Measurements from ENCODE around the gene ELAVL3. TPM values are rescaled to one million over a fixed set of nuclear protein-coding genes. Genes with fewer than 3 reads are reported as not detected.

Gene ELAVL3
- total RNA-seq, 1 donor from 2014 or later = not detected

GRCh38 chr19:11486661-11487503, 6.0 kb upstream of the ELAVL3 start:
- Histone ChIP-seq H3K27ac (no peak overlapping the region), H3K4me3 (no peak overlapping the region), H3K4me1 (peaks cover 3 to 9% of the 10 kb centered on the region in 2 donors), H3K36me3 (peaks cover 32 to 39% of the 10 kb centered on the region in 2 donors), H3K9me3 (no peaks in the 10 kb centered on the region), H3K27me3 (no peaks in the 10 kb centered on the region)
- no peak for DNase-seq (ENCODE audit: low spot score in 2 of 2)
- TF ChIP-seq CTCF (IDR thresholded peaks at IDR 0.05) = no peak
- intact Hi-C loops (cut with DNase I) = no loop called here

GRCh38 chr19:11485245-11485837, 4.5 kb upstream of the ELAVL3 start:
- H3K36me3 ChIP-seq = peaks cover 28 to 31% of the 10 kb centered on the region in 2 donors
- intact Hi-C loops (cut with DNase I) = no loop called here
- no peaks in the 10 kb centered on the region for H3K9me3 ChIP-seq
- no peak for DNase-seq (ENCODE audit: low spot score in 2 of 2)
- peaks cover 3 to 9% of the 10 kb centered on the region in 2 donors for H3K4me1 ChIP-seq
- H3K27ac ChIP-seq = no peak overlapping the region
- H3K27me3 ChIP-seq = peaks cover 11% of the 10 kb centered on the region
- no peak overlapping the region for H3K4me3 ChIP-seq
- TF ChIP-seq CTCF (IDR thresholded peaks at IDR 0.05) = no peak

- DNase-seq (ENCODE audit: low spot score in 2 of 2) = no peak
- H3K36me3 ChIP-seq = peaks cover 21 to 31% of the 10 kb centered on the region in 2 donors
- intact Hi-C loops (cut with DNase I) = loop anchor here (2.0 kb wide), 1 partner anchor 109 kb away; the partner anchor contains the start of gene SWSAP1
Measured at GRCh38 chr19:11483366-11484111, 2.7 kb upstream of the ELAVL3 start.

GRCh38 chr19:11482384-11483050, 1.7 kb upstream of the ELAVL3 start:
- Histone ChIP-seq H3K4me1 (peaks cover 3 to 9% of the 10 kb centered on the region in 2 donors), H3K36me3 (peaks cover 18 to 30% of the 10 kb centered on the region in 2 donors), H3K27ac (no peak overlapping the region), H3K4me3 (peak overlapping the region; percentile 34 to 44), H3K9me3 (no peaks in the 10 kb centered on the region), H3K27me3 (peaks cover 24% of the 10 kb centered on the region)
- intact Hi-C loops (cut with DNase I) = loop anchor here (1.0 to 2.0 kb wide), 2 partner anchors 108 to 189 kb away; partner anchors contain the start of gene SWSAP1
- peak; percentile 49 to 87 for DNase-seq (ENCODE audit: low spot score in 2 of 2)
- TF ChIP-seq CTCF (IDR thresholded peaks at IDR 0.05) = peak; percentile 84 to 96 (median 95)

More at GRCh38 chr19:11483366-11484111, 2.7 kb upstream of the ELAVL3 start:
- no peak for TF ChIP-seq CTCF (IDR thresholded peaks at IDR 0.05)
- Histone ChIP-seq H3K9me3 (no peaks in the 10 kb centered on the region), H3K4me1 (peaks cover 3 to 9% of the 10 kb centered on the region in 2 donors), H3K4me3 (no peak overlapping the region), H3K27me3 (peaks cover 24% of the 10 kb centered on the region), H3K27ac (no peak overlapping the region)

Measured in ascending aorta (tissue), 2 donors.